ENCODE data around the gene OR5AU1.
A peak's percentile ranks its signal among the peaks of the same experiment; 100 is the strongest.

Gene OR5AU1

GRCh38 chr14:21136024-21136423 is 19.8 kb downstream of the OR5AU1 start:
- no peaks in the 10 kb centered on the region for H3K27me3 ChIP-seq (ENCODE audit: insufficient read depth, low read length)
- no peak overlapping the region for H3K4me3 ChIP-seq (ENCODE audit: low read length)
- peaks cover 10% of the 10 kb centered on the region; the same call in 1 of the 2 replicates for H3K4me1 ChIP-seq (ENCODE audit: insufficient read depth, low read length)
- H3K36me3 ChIP-seq (ENCODE audit: insufficient read depth, low read length): no peaks in the 10 kb centered on the region
- no peak overlapping the region for H3K27ac ChIP-seq (ENCODE audit: low read depth, low read length)
- 35% methylated on average over 1 of the region's 1 CpG for WGBS
- H3K9ac ChIP-seq (ENCODE audit: low read depth, low read length): no peak overlapping the region
- no peaks in the 10 kb centered on the region for H3K9me3 ChIP-seq (ENCODE audit: insufficient read depth, low read depth, low read length)

DNA sequence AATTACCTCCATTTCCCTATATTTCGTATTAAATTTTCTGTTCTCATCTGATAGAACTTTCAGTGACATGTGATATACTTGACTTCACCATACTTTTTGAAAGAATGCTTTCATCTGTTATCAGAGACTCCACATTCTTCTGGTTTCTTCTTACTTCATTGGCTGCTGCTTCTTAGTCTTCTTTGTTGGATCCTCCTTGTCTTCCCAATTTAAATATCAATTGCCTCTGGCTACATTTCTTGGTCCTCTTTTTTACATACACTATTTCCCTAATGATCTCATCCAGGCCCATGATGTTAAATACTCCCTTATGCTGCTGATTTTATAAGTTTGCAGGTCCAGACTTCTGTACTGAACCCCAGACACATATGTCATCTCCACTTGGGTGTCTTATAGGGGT is 22.0 kb downstream of the OR5AU1 start:
- WGBS: 87% methylated on average over 1 of the region's 1 CpG
- H3K27ac ChIP-seq (ENCODE audit: low read depth, low read length): no peak overlapping the region
- no peak overlapping the region for H3K9ac ChIP-seq (ENCODE audit: low read depth, low read length)
- peaks cover 10% of the 10 kb centered on the region; the same call in 1 of the 2 replicates for H3K4me1 ChIP-seq (ENCODE audit: insufficient read depth, low read length)
- no peaks in the 10 kb centered on the region for H3K27me3 ChIP-seq (ENCODE audit: insufficient read depth, low read length)
- no peaks in the 10 kb centered on the region for H3K36me3 ChIP-seq (ENCODE audit: insufficient read depth, low read length)
- no peaks in the 10 kb centered on the region for H3K9me3 ChIP-seq (ENCODE audit: insufficient read depth, low read depth, low read length)
- no peak overlapping the region for H3K4me3 ChIP-seq (ENCODE audit: low read length)

DNA sequence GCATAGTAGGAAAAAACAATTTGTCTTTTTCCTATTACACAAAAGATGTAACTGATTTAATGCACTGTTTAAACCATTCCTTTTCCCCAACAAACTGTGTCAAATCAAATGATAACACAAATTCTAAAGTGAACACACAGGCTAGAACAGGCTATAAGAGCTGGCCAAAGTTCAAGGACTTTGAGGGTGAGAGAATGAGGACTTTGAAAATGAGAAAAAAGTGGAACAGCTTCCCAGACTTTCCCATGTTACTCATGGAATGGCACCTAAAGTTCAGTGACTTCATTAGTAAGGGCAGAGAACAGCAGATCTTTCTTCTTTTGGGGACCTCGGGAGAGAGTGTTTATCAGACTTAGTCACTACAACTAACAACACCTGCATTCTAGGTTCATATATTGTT is 32.4 kb downstream of the OR5AU1 start:
- 96% methylated on average over 1 of the region's 1 CpG for WGBS
- Histone ChIP-seq H3K4me3 (ENCODE audit: low read length) (no peak overlapping the region), H3K27ac (ENCODE audit: low read depth, low read length) (no peak overlapping the region), H3K36me3 (ENCODE audit: insufficient read depth, low read length) (no peaks in the 10 kb centered on the region), H3K4me1 (ENCODE audit: insufficient read depth, low read length) (no peaks in the 10 kb centered on the region), H3K9me3 (ENCODE audit: insufficient read depth, low read depth, low read length) (no peaks in the 10 kb centered on the region), H3K27me3 (ENCODE audit: insufficient read depth, low read length) (no peaks in the 10 kb centered on the region), H3K9ac (ENCODE audit: low read depth, low read length) (no peak overlapping the region)

DNA sequence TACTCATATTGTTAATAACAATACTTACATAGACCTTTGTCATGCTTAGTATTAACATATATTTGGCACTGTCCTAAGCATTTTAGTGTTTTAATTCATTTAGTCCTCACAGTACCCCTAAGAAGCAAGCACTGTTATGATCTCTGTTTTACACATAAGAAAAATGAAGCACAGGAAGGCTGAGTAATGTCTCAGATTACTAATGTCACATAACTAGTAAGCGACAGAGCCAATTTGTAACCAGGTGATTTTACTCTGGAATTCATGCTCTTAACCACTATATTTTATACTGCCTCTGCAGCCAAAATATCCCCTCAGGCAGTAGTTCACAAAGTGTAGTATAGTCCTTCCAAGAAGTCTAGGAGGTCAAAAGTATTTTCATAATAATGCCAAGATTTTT is 34.7 kb downstream of the OR5AU1 start:
- no peaks in the 10 kb centered on the region for H3K27me3 ChIP-seq (ENCODE audit: insufficient read depth, low read length)
- no peaks in the 10 kb centered on the region for H3K36me3 ChIP-seq (ENCODE audit: insufficient read depth, low read length)
- H3K27ac ChIP-seq (ENCODE audit: low read depth, low read length): no peak overlapping the region
- H3K9me3 ChIP-seq (ENCODE audit: insufficient read depth, low read depth, low read length): no peaks in the 10 kb centered on the region
- no peaks in the 10 kb centered on the region; the same call in 1 of the 2 replicates for H3K4me1 ChIP-seq (ENCODE audit: insufficient read depth, low read length)
- H3K4me3 ChIP-seq (ENCODE audit: low read length): no peak overlapping the region
- 93% methylated on average over 1 of the region's 1 CpG for WGBS
- no peak overlapping the region for H3K9ac ChIP-seq (ENCODE audit: low read depth, low read length)

DNA sequence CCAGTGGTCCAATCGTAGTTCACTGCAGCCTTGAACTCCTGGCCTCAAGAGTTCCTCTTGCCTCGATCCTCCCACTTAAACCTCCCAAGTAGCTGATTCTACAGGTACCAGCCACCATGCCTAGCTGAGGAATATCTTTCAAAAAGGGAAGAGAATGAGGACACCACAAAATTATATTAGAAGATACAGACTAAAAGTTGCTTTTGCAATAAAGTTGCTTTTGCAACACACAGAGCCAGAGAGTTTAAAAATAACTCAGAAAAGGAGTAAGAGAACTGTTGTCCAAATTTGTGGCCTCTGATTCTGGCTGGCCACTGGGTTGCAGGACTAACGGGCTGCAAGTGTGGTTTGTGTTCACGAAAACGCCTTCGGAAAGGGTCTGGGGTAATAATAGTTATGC is 35.2 kb downstream of the OR5AU1 start:
- H3K36me3 ChIP-seq (ENCODE audit: insufficient read depth, low read length): no peaks in the 10 kb centered on the region
- WGBS: 82% methylated on average over 5 of the region's 6 CpGs
- no peaks in the 10 kb centered on the region for H3K9me3 ChIP-seq (ENCODE audit: insufficient read depth, low read depth, low read length)
- H3K4me3 ChIP-seq (ENCODE audit: low read length): no peak overlapping the region
- H3K9ac ChIP-seq (ENCODE audit: low read depth, low read length): no peak overlapping the region
- H3K27me3 ChIP-seq (ENCODE audit: insufficient read depth, low read length): no peaks in the 10 kb centered on the region
- no peaks in the 10 kb centered on the region; the same call in 1 of the 2 replicates for H3K4me1 ChIP-seq (ENCODE audit: insufficient read depth, low read length)
- H3K27ac ChIP-seq (ENCODE audit: low read depth, low read length): no peak overlapping the region

DNA sequence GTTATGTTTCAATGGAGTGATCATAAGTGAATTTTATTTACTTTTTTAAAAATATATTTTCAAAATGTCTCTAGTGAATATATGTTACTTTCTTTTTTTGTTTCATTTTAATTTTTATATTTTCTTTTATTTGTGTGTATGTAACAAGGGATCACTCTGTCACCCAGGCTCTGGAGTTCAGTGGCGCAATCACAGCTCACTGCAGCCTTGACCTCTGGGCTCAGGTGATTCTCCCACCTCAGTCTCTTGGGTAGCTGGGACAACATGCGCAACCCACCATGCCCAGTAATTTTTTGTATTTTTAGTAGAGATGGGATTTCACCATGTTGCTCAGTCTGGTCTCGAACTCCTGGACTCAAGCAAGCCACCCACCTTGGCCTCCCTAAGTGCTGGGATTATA is 36.9 kb downstream of the OR5AU1 start:
- Histone ChIP-seq H3K4me3 (ENCODE audit: low read length) (no peak overlapping the region), H3K36me3 (ENCODE audit: insufficient read depth, low read length) (no peaks in the 10 kb centered on the region), H3K27ac (ENCODE audit: low read depth, low read length) (no peak overlapping the region), H3K9me3 (ENCODE audit: insufficient read depth, low read depth, low read length) (no peaks in the 10 kb centered on the region), H3K9ac (ENCODE audit: low read depth, low read length) (no peak overlapping the region), H3K27me3 (ENCODE audit: insufficient read depth, low read length) (no peaks in the 10 kb centered on the region), H3K4me1 (ENCODE audit: insufficient read depth, low read length) (no peaks in the 10 kb centered on the region; the same call in 1 of the 2 replicates)
- WGBS: 96% methylated on average over 3 of the region's 3 CpGs

- no peaks in the 10 kb centered on the region for H3K9me3 ChIP-seq (ENCODE audit: insufficient read depth, low read depth, low read length)
- H3K27me3 ChIP-seq (ENCODE audit: insufficient read depth, low read length): no peaks in the 10 kb centered on the region
- H3K27ac ChIP-seq (ENCODE audit: low read depth, low read length): no peak overlapping the region
- WGBS: 97% methylated on average over 2 of the region's 2 CpGs
- no peaks in the 10 kb centered on the region for H3K36me3 ChIP-seq (ENCODE audit: insufficient read depth, low read length)
- H3K4me3 ChIP-seq (ENCODE audit: low read length): no peak overlapping the region
- peaks cover 3% of the 10 kb centered on the region; the same call in 1 of the 2 replicates for H3K4me1 ChIP-seq (ENCODE audit: insufficient read depth, low read length)
- no peak overlapping the region for H3K9ac ChIP-seq (ENCODE audit: low read depth, low read length)
These were observed 42.5 kb downstream of the OR5AU1 start for GRCh38 chr14:21113369-21113768.

GRCh38 chr14:21112255-21112654 is 43.6 kb downstream of the OR5AU1 start:
- Histone ChIP-seq H3K4me1 (ENCODE audit: insufficient read depth, low read length) (peaks cover 9% of the 10 kb centered on the region; the same call in 1 of the 2 replicates), H3K27ac (ENCODE audit: low read depth, low read length) (no peak overlapping the region), H3K4me3 (ENCODE audit: low read length) (no peak overlapping the region), H3K9ac (ENCODE audit: low read depth, low read length) (no peak overlapping the region), H3K36me3 (ENCODE audit: insufficient read depth, low read length) (no peaks in the 10 kb centered on the region), H3K9me3 (ENCODE audit: insufficient read depth, low read depth, low read length) (no peaks in the 10 kb centered on the region), H3K27me3 (ENCODE audit: insufficient read depth, low read length) (no peaks in the 10 kb centered on the region)
- WGBS: 99% methylated on average over 4 of the region's 4 CpGs

DNA sequence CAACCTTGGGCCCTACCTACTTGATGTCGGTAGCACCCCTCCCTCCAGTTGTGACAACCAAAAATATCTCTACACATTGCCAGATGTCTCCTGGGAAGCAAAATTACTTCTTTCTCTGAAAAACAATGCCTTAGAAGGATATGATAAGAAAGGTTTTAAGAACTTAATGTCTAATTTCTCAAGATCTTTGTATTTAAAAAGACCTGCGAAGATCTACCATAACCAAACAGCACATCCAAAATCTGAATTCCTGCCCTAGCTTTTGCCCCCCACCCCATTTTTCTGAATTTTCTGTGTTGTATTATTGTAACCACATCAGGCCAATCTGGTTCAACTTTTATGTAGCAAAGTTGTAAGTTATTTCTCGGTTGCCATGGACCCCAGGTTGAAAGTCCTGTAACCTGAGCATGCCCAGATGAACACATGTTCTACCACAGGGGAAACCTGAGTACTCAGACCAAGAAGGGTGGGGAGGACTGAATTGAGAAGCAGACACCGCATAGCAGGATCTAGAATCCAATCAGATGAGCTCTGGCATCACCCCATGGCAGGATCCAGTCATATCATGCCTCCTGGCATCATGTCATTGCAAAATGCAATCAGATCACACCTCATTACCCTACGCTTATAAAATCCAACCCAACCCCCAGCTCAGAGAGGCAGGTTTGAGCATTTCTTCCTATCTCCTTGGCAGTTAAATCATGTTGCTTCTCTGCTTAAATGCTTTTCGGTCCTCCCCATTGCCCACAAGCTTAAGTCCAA is 46.3 kb downstream of the OR5AU1 start:
- H3K9me3 ChIP-seq (ENCODE audit: insufficient read depth, low read depth, low read length): no peaks in the 10 kb centered on the region
- no peak overlapping the region for H3K9ac ChIP-seq (ENCODE audit: low read depth, low read length)
- H3K27me3 ChIP-seq (ENCODE audit: insufficient read depth, low read length): no peaks in the 10 kb centered on the region
- H3K27ac ChIP-seq (ENCODE audit: low read depth, low read length): no peak overlapping the region
- H3K4me3 ChIP-seq (ENCODE audit: low read length): no peak overlapping the region
- 93% methylated on average over 6 of the region's 6 CpGs for WGBS
- H3K4me1 ChIP-seq (ENCODE audit: insufficient read depth, low read length): peaks cover 25% of the 10 kb centered on the region
- H3K36me3 ChIP-seq (ENCODE audit: insufficient read depth, low read length): no peaks in the 10 kb centered on the region

- WGBS: 91% methylated on average over 1 of the region's 4 CpGs
- peaks cover 25% of the 10 kb centered on the region for H3K4me1 ChIP-seq (ENCODE audit: insufficient read depth, low read length)
- no peak overlapping the region for H3K9ac ChIP-seq (ENCODE audit: low read depth, low read length)
These were observed 47.1 kb downstream of the OR5AU1 start for GRCh38 chr14:21108791-21109190.

DNA sequence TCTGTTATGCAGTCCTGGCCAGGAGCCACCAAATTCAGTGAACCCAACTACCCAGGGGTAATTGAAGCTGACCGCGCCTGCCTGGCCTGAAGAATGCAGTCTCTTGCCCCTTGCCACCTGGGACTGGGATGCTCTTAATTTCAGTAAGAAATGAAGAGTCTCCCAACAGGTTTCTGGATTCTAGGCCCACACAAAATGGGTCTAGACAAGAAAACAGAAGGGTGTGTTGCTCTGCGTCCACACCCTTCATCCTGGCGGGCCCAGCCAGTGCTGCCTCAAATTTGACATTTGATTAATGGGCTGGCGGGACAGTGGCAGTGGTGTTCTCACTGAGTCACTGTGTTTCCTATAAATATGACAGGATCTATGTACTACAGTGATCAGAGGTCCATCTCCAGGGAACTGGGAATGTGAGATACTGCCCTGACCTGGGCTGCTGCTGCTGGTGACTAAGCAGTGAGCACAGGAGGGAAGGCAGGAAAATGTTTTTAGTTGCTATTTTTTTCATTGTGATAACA is 48.5 kb downstream of the OR5AU1 start:
- peak overlapping the region; percentile 15; the same call in 1 of the 2 replicates for H3K27ac ChIP-seq (ENCODE audit: low read depth, low read length)
- H3K9me3 ChIP-seq (ENCODE audit: insufficient read depth, low read depth, low read length): no peaks in the 10 kb centered on the region
- no peak overlapping the region for H3K9ac ChIP-seq (ENCODE audit: low read depth, low read length)
- no peaks in the 10 kb centered on the region for H3K36me3 ChIP-seq (ENCODE audit: insufficient read depth, low read length)
- H3K4me3 ChIP-seq (ENCODE audit: low read length): no peak overlapping the region
- no peaks in the 10 kb centered on the region for H3K27me3 ChIP-seq (ENCODE audit: insufficient read depth, low read length)
- H3K4me1 ChIP-seq (ENCODE audit: insufficient read depth, low read length): peaks cover 36% of the 10 kb centered on the region
- 77% methylated on average over 5 of the region's 5 CpGs for WGBS

More at GRCh38 chr14:21108791-21109190, 47.1 kb downstream of the OR5AU1 start:
- Histone ChIP-seq H3K9me3 (ENCODE audit: insufficient read depth, low read depth, low read length) (no peaks in the 10 kb centered on the region), H3K27me3 (ENCODE audit: insufficient read depth, low read length) (no peaks in the 10 kb centered on the region), H3K27ac (ENCODE audit: low read depth, low read length) (no peak overlapping the region), H3K36me3 (ENCODE audit: insufficient read depth, low read length) (no peaks in the 10 kb centered on the region), H3K4me3 (ENCODE audit: low read length) (no peak overlapping the region)
